H4 (cell line): ENCODE results near the gene PRSS22. TPM values are rescaled to one million over a fixed set of nuclear protein-coding genes. Genes with fewer than 3 reads are reported as not detected.

Source experiments
- DNase-seq: peaks from one replicate; pipeline ENCODE4 v3.0.0-alpha.2; 2015; ENCODE audit warnings: low spot score
- total RNA-seq: library from RNA; depleted of rRNA; stranded (reverse); fragments of >200 nt; shearing (Covaris generic); gene quantifications from 2 replicates; pipeline ENCODE4 v1.2.3, GENCODE V29; 2014; rRNA removed

Gene PRSS22
- total RNA-seq, 1 experiment from 2014 or later: not detected

DNA sequence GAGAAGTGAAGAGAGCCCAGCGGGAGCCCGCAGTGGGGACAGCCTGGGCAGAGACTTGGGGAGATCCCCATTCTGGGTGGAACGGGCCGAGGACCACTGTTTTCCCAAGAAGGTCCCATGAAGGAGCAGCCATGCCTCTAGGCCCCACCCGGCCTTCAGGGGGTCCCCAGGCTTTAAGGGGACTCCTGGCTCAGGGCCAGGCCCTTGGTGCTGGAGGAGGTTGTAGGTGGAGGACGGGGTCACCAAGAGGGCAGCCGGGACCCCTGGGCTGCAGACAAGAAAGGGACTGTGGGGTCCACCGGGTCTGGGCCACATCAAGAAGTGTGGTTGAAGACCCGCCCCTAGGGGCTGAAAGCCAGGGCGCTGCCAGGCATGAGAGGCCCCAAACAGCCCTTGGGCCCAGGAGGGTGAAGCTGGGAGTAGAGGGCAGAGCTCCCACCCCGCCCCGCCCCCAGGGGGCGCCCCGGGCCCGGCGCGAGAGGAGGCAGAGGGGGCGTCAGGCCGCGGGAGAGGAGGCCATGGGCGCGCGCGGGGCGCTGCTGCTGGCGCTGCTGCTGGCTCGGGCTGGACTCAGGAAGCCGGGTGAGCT, 41.1 kb downstream of the PRSS22 start, which contains the start of gene PRSS21:
Gene PRSS21 (plus strand): TSS at position 487 of the 589 bp plus-strand sequence. CDS start 32 bp downstream, at position 519.
- DNase-seq: no peak

GRCh38 chr16:2815299-2815771, 42.6 kb downstream of the PRSS22 start:
- no peak for DNase-seq

DNA sequence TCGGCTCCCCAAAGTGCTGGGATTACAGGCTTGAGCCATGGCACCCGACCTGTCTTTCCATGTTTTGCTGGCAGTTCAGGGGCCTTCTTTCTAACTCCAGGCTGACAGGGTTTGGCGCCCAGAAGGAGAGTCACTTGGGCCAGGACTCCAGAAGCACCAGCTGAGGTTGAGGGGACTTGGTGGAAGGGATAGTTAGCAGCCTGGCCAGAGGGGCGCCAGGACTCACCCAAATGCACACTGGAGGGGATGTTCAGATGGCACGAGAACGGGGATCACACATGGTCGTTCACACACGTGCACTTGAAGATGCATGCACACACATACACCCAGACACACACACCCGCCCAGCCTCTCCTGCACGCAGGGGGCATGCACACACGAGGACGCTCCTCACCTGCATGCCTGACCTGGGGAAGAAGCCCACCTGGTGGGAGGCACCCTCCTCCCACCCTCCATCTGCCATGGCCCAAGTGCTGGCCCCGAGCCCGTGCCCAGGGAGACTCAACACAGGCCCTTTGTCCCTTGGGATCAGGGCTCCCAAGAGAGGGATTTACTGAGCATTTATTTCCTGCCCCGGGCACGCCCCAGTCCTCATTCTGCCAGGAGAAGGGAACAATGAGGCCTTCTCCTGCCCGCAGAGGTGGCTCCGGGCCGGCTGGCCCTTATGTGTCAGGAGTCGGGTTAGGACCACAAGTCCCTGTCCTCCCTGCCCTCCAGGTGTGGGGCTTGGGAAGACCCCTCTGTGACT, 43.2 kb downstream of the PRSS22 start:
- DNase-seq: no peak

DNA sequence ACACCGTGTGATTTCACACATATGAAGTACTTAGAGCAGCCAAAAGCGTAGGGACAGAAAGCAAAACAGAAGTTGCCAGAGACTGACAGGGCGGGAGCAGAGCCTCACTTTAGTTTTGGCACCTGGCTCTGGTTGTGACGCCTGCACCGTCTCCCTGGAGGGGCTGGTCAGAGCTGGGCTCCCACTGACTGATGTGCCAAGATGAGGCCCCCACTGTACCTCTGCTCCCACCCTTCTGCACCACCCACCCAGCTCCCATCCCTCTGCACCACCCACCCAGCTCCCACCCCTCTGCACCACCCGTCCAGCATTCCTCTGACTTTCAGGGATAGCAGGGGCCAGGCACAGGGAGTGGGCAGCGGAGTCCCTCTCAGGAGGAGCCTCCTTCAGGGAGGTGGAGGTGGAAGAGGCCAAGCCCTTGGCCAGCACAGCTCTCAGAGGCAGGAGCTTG, 44.2 kb downstream of the PRSS22 start:
- no peak for DNase-seq

DNA sequence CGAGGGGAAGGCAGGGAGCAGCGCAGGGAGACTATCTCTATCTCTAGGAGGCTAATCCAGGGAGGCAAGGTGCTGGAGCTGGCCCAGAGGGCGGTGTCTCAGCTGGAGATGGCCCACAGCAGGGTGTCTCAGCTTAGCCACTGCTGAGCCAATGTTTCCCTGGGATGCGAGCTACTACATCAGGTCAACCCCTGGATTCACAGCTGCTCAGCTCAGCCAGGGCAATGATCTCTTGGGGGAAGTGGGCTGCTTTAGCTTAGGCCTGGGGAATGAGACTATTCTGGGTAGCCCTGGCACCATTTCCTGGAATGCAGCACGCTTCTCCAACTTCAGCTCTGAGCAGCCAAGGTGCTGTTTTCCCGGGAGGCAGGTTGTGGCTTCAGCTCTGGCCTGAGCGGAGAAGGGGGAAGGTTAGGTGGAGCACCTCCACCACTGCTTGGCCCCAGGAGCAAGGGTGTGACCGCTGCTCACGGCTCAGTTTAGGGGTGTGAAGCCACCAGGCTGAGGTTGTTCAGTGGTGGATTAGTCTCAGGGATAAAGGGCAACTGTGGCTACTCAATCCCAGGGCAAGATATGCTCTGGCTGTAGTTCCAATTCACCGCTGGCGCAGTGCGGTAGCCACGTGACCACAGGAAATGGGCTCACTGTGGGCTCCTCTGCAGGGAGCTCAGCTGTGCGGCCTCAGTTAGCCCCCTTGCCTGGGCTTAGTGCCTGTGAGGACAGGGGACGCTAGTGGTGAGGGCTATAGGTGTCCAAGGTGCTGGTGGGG, 46.1 kb downstream of the PRSS22 start:
- DNase-seq: no peak

- no peak for DNase-seq
These were observed 47.3 kb downstream of the PRSS22 start for GRCh38 chr16:2810651-2811050.

DNA sequence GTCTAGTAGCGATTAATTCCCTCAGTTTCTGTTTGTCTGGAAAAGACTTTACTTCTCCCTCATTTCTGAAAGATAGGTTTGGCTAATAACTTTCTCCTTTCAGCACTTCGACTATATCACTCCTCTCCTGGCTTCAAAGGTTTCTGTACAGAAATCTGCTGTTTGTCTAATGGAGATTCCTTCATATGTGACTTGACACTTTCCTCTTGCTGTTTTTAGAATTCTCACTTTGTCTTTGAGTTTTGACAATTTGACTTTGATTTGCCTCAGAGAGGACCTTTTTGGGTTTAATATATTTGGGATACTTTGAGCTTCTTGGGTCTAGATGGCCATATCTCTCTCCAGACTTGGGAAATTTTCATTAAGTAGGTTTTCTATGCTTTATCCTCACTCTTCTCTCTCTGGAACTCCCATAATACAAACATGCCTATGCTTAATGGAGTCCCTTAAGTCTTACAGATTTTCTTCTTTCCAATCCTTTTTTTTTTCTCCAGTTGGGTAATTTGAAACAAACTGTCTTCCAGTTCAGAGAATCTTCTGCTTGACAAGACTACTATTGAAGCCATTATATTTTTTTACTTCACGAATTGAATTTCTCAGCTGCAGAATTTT, 48.7 kb downstream of the PRSS22 start:
- no peak for DNase-seq

GRCh38 chr16:2808181-2808580, 49.8 kb downstream of the PRSS22 start:
- no peak for DNase-seq

DNA sequence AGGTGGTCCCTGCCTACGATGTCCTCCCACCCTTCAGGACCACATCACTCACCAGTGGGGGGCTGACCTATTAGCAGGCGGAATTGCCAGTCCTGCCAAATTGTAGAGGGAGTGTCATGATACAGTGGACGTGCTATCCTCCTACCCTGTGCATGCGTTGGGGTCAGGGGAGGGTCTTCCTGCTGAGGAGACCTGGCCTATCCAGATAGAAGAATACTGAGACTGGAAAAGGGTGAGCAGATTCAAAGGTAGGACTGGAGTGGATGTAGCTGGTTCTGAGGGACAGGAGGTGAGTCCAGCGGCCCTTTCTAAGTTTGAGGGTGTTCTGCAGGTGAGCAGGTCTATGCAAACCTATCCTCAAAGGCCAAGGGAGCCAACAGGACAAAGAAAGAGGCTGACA, 51.7 kb downstream of the PRSS22 start:
- no peak for DNase-seq

DNA sequence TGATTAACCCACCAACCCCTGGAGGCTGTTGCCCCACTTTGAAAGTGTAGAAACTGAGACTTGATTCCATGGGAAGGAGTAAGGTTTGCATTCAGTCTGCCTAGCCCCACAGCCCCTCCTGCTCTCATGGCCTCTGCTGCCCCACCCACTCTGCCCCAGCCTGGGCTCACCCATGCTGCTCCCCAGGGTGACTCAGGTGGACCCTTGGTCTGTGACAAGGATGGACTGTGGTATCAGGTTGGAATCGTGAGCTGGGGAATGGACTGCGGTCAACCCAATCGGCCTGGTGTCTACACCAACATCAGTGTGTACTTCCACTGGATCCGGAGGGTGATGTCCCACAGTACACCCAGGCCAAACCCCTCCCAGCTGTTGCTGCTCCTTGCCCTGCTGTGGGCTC, 53.2 kb downstream of the PRSS22 start:
- DNase-seq: no peak

DNA sequence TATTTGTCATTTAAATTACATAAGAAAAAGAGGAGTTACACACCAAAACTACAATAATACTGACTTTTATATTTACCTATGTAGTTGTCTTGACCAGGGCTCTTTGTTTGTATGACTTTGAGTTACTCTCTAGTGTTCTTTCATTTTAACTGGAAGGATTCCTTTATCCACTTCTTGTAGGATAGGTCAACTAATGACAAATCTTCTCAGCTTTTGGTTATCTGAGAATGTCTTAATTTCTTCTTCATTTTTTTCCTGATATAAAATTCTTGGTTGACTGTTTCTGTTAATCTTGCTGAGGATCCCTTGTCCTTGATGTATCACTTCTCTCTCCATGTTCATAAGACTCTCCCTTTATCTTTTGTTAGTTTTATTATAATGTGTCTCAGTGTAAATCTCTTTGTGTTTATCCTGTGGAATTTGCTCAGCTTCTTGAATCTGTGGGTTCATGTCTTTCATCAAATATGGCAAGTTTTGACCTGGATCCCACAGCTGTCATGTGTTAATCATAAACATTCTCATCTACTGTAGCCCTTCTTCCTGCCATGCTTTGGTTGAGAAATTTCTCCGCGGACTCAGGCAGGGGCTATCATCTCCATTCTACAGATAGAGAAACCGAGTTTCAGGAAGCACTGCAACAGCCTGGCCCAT, 54.3 kb downstream of the PRSS22 start:
- no peak for DNase-seq

Other genes with a start within 250 kb of the PRSS22 start
- 25.3 and 49.7 TPM in 2 replicates for gene KCTD5, start 175.6 kb downstream of the PRSS22 start, total RNA-seq
- gene PRSS27, start 137.9 kb downstream of the PRSS22 start, total RNA-seq: 0.02 and 0.46 TPM in 2 replicates
- 16.1 and 19.2 TPM in 2 replicates for gene SRRM2, start 105.5 kb downstream of the PRSS22 start, total RNA-seq
- 495 and 562 TPM in 2 replicates for gene ELOB, start 80.9 kb downstream of the PRSS22 start, total RNA-seq
- gene PRSS33, start 70.6 kb downstream of the PRSS22 start, total RNA-seq: 0.10 TPM in 1 of 2 replicates, not detected in the other
- gene PRSS41, start 59.7 kb downstream of the PRSS22 start, total RNA-seq: not detected in 2 replicates
- gene PRSS21, start 40.9 kb downstream of the PRSS22 start, total RNA-seq: not detected in 2 replicates
- 0.14 TPM in 1 of 2 replicates, not detected in the other for gene ZG16B, start 27.9 kb downstream of the PRSS22 start, total RNA-seq
- 57.3 and 77.7 TPM in 2 replicates for gene FLYWCH2, start 25.0 kb upstream of the PRSS22 start, total RNA-seq
- gene FLYWCH1, start 53.8 kb upstream of the PRSS22 start, total RNA-seq: 9.1 and 13.1 TPM in 2 replicates
- gene KREMEN2, start 106.1 kb upstream of the PRSS22 start, total RNA-seq: 6.0 and 11.0 TPM in 2 replicates
- gene PAQR4, start 111.2 kb upstream of the PRSS22 start, total RNA-seq: 14.4 and 17.9 TPM in 2 replicates
- 19.9 and 26.0 TPM in 2 replicates for gene PKMYT1, start 122.3 kb upstream of the PRSS22 start, total RNA-seq
- not detected in 2 replicates for gene CLDN9, start 154.8 kb upstream of the PRSS22 start, total RNA-seq
- 2.0 TPM in 1 of 2 replicates, not detected in the other for gene CLDN6, start 160.0 kb upstream of the PRSS22 start, total RNA-seq
- gene TNFRSF12A, start 162.2 kb upstream of the PRSS22 start, total RNA-seq: 312 and 417 TPM in 2 replicates
- 64.6 and 93.1 TPM in 2 replicates for gene HCFC1R1, start 165.8 kb upstream of the PRSS22 start, total RNA-seq
- gene THOC6, start 165.9 kb upstream of the PRSS22 start, total RNA-seq: 43.5 and 48.2 TPM in 2 replicates
- 0.25 TPM in 1 of 2 replicates, not detected in the other for gene BICDL2, start 178.8 kb upstream of the PRSS22 start, total RNA-seq
- 0.87 and 0.94 TPM in 2 replicates for gene MMP25, start 188.4 kb upstream of the PRSS22 start, total RNA-seq
- gene IL32, start 207.5 kb upstream of the PRSS22 start, total RNA-seq: 15.8 and 24.1 TPM in 2 replicates
- gene ZSCAN10, start 241.1 kb upstream of the PRSS22 start, total RNA-seq: not detected in 2 replicates